PFSK-1 (cell line): ENCODE results near the gene TRPV3.

Experiments
- POLR2AphosphoS5 ChIP-seq: IDR thresholded peaks from 2 replicates; pipeline ENCODE4 v1.6.1; 2012; ENCODE audit warnings: low read depth, mild to moderate bottlenecking, control low read depth, low read length, moderate library complexity
- REST ChIP-seq, 2 experiments: IDR thresholded peaks; 2 replicates each; pipeline versions ENCODE4 v1.6.1 to v1.8.0; 2011 to 2012; ENCODE audit warnings: low read depth in 2 of 2, low read length in 2 of 2, control low read depth in 1 of 2, inconsistent platforms in 1 of 2, mild to moderate bottlenecking in 1 of 2, moderate library complexity in 1 of 2; ENCODE audit not compliant: insufficient read depth in 1 of 2
- TAF1 ChIP-seq: IDR thresholded peaks from 2 replicates; pipeline ENCODE4 v1.6.1; 2012; ENCODE audit warnings: low read length, control low read depth, borderline replicate concordance; ENCODE audit not compliant: insufficient read depth

- TF ChIP-seq TAF1: no peak
- no peak for TF ChIP-seq REST (IDR thresholded peaks at IDR 0.05; ENCODE audit: insufficient read depth in 1 of 2, low read depth in 2 of 2, low read length in 2 of 2)
- TF ChIP-seq POLR2AphosphoS5: no peak
Observed at GRCh38 chr17:3558603-3559269, 1.1 kb upstream of the TRPV3 start.
